Mesenchymal stem cell (in vitro differentiated cells and primary cell): ENCODE results near the gene SLC35B4.

Experiments
- DNase-seq: peaks from one replicate; pipeline ENCODE4 v3.0.0-alpha.2; 2013
- H2AFZ ChIP-seq: one replicate; pipeline ENCODE4 v1.6.1; 2013; ENCODE audit warnings: low read depth, mild to moderate bottlenecking, control low read depth, inconsistent platforms, low read length, moderate library complexity
- H2AK5ac ChIP-seq: 2 replicates; pipeline ENCODE4 v1.6.1; 2013; ENCODE audit warnings: low read length, moderate library complexity, mild to moderate bottlenecking, inconsistent platforms; ENCODE audit not compliant: severe bottlenecking
- H2BK120ac ChIP-seq: one replicate; pipeline ENCODE4 v1.6.1; 2013; ENCODE audit warnings: low read depth, mild to moderate bottlenecking, inconsistent platforms, low read length, moderate library complexity
- H2BK12ac ChIP-seq, 2 experiments: one replicate each; pipeline ENCODE4 v1.6.1; 2013; ENCODE audit warnings: inconsistent platforms in 2 of 2, low read length in 2 of 2, mild to moderate bottlenecking in 2 of 2, moderate library complexity in 2 of 2, control low read depth in 1 of 2
- H2BK15ac ChIP-seq: one replicate; pipeline ENCODE4 v1.6.1; 2013; ENCODE audit warnings: mild to moderate bottlenecking, low read depth, inconsistent platforms; ENCODE audit not compliant: poor library complexity, severe bottlenecking
- H2BK5ac ChIP-seq: 2 replicates; pipeline ENCODE4 v1.6.1; 2013; ENCODE audit warnings: low read depth, mild to moderate bottlenecking, low read length, control low read depth, inconsistent platforms; ENCODE audit not compliant: poor library complexity, severe bottlenecking
- H3K14ac ChIP-seq, 2 experiments: one replicate each; pipeline ENCODE4 v1.6.1; 2013; ENCODE audit warnings: inconsistent platforms in 2 of 2, low read length in 2 of 2, control low read depth in 1 of 2, mild to moderate bottlenecking in 1 of 2, moderate library complexity in 1 of 2
- H3K18ac ChIP-seq, 2 experiments: one replicate each; pipeline ENCODE4 v1.6.1; 2013; ENCODE audit warnings: inconsistent platforms in 2 of 2, low read length in 2 of 2, control low read depth in 1 of 2, low read depth in 1 of 2, mild to moderate bottlenecking in 1 of 2
- H3K23ac ChIP-seq, 2 experiments: one replicate each; pipeline ENCODE4 v1.6.1; 2013; ENCODE audit warnings: inconsistent platforms in 2 of 2, low read length in 2 of 2, mild to moderate bottlenecking in 2 of 2, moderate library complexity in 2 of 2, control low read depth in 1 of 2
- H3K27ac ChIP-seq: 2 replicates; pipeline ENCODE4 v1.5.1; 2013; ENCODE audit warnings: mild to moderate bottlenecking, moderate library complexity, low read length, control low read depth, inconsistent platforms; ENCODE audit not compliant: poor library complexity, severe bottlenecking
- H3K27me3 ChIP-seq, 2 experiments: 2 replicates each; pipeline versions ENCODE4 v1.6.1 to v1.7.0; 2013; ENCODE audit warnings: low read length in 2 of 2, mild to moderate bottlenecking in 2 of 2, moderate library complexity in 2 of 2, control low read depth in 1 of 2, inconsistent platforms in 1 of 2; ENCODE audit not compliant: control insufficient read depth in 1 of 2, insufficient read depth in 1 of 2
- H3K36me3 ChIP-seq, 2 experiments: 2 replicates each; pipeline versions ENCODE4 v1.6.1 to v1.7.0; 2013; ENCODE audit warnings: low read length in 2 of 2, control low read depth in 1 of 2, inconsistent platforms in 1 of 2, low read depth in 1 of 2, mild to moderate bottlenecking in 1 of 2; ENCODE audit not compliant: insufficient read depth in 2 of 2, control insufficient read depth in 1 of 2
- H3K4ac ChIP-seq, 2 experiments: one replicate each; pipeline ENCODE4 v1.6.1; 2013; ENCODE audit warnings: inconsistent platforms in 2 of 2, low read length in 2 of 2, mild to moderate bottlenecking in 2 of 2, moderate library complexity in 2 of 2, control low read depth in 1 of 2, low read depth in 1 of 2
- H3K4me1 ChIP-seq: 2 replicates; pipeline ENCODE4 v1.6.1; 2013; ENCODE audit warnings: low read depth, low read length, control low read depth; ENCODE audit not compliant: control insufficient read depth, insufficient read depth
- H3K4me2 ChIP-seq: 2 replicates; pipeline ENCODE4 v1.6.1; 2013; ENCODE audit warnings: low read length, mild to moderate bottlenecking, inconsistent platforms; ENCODE audit not compliant: poor library complexity, severe bottlenecking
- H3K4me3 ChIP-seq, 2 experiments: 2 replicates each; pipeline versions ENCODE4 v1.5.1 to v1.7.0; 2013; ENCODE audit warnings: low read length in 2 of 2, mild to moderate bottlenecking in 2 of 2, control low read depth in 1 of 2, low read depth in 1 of 2; ENCODE audit not compliant: insufficient read depth in 1 of 2
- H3K79me1 ChIP-seq: replicated peaks from 2 replicates; pipeline ENCODE4 v1.6.1; 2013; ENCODE audit warnings: mild to moderate bottlenecking, control low read depth, low read length, inconsistent platforms; ENCODE audit not compliant: poor library complexity, severe bottlenecking
- H3K9ac ChIP-seq: 2 replicates; pipeline ENCODE4 v1.7.0; 2013; ENCODE audit warnings: mild to moderate bottlenecking, low read length, moderate library complexity
- H3K9me3 ChIP-seq: 2 replicates; pipeline ENCODE4 v1.7.0; 2013; ENCODE audit warnings: mild to moderate bottlenecking, low read length; ENCODE audit not compliant: control insufficient read depth
- H4K8ac ChIP-seq: one replicate; pipeline ENCODE4 v1.6.1; 2013; ENCODE audit warnings: inconsistent platforms, mild to moderate bottlenecking, low read length, moderate library complexity
- H4K91ac ChIP-seq: one replicate; pipeline ENCODE4 v1.6.1; 2013; ENCODE audit warnings: mild to moderate bottlenecking, low read length, inconsistent platforms
- WGBS: methylation state at CpG from one replicate; pipeline ENCODE4 v1.1.7; 2013; ENCODE audit warnings: mixed read lengths; 5-methylcytosine and 5-hydroxymethylcytosine counted together

SLC35B4 gene

DNA sequence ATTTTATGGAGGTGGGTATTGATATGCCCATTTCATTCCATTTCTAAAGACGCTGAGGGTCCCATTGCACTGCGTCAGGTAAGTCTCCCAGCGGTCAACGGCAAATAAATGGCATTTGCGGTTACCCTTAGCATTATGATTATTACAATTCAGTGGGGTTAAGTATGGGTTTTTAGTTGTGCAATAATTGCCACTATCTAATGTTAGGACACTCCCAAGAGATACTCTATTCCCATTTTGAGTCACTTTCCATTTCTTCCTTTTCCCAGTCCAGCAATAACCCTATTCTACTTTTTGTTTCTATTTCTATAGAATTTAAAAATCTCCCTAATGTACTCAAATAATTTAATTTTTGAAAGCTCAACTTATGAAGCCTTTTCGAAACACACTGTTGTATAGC, 4.0 kb downstream of the SLC35B4 start:
- Histone ChIP-seq H3K36me3 (peaks cover 0 to 4% of the 10 kb centered on the region in 2 experiments), H3K14ac (no peak overlapping the region), H3K18ac (no peak overlapping the region), H3K27me3 (no peaks in the 10 kb centered on the region), H3K4me2 (no peak overlapping the region), H4K8ac (no peak overlapping the region), H3K9me3 (no peaks in the 10 kb centered on the region), H3K9ac (no peak overlapping the region), H3K27ac (no peak overlapping the region), H3K4me1 (peaks cover 1% of the 10 kb centered on the region), H3K4me3 (no peak overlapping the region), H2BK5ac (no peak overlapping the region), H2BK120ac (no peak overlapping the region), H2BK15ac (no peak overlapping the region), H3K23ac (no peak overlapping the region), H3K4ac (no peak overlapping the region), H3K79me1 (peaks cover 30% of the 10 kb centered on the region), H2BK12ac (no peak overlapping the region), H4K91ac (no peak overlapping the region), H2AK5ac (no peak overlapping the region), H2AFZ (no peak overlapping the region)
- DNase-seq, result no peak
- 93% methylated on average over 2 of the region's 6 CpGs for WGBS

GRCh38 chr7:134311807-134312206, 4.9 kb downstream of the SLC35B4 start:
- 98% methylated on average over 4 of the region's 4 CpGs for whole genome bisulfite sequencing
- Histone ChIP-seq H2BK12ac (no peak overlapping the region), H3K36me3 (peaks cover 0 to 4% of the 10 kb centered on the region in 2 experiments), H3K4me2 (no peak overlapping the region), H3K9me3 (no peaks in the 10 kb centered on the region), H3K27me3 (no peaks in the 10 kb centered on the region), H3K4ac (no peak overlapping the region), H3K23ac (no peak overlapping the region), H3K79me1 (peaks cover 32% of the 10 kb centered on the region), H3K18ac (no peak overlapping the region), H3K9ac (no peak overlapping the region), H4K8ac (no peak overlapping the region), H3K4me1 (peaks cover 1% of the 10 kb centered on the region), H2BK120ac (no peak overlapping the region), H3K4me3 (peak overlapping the region in 1 of 2 experiments; percentile 36), H4K91ac (no peak overlapping the region), H2AK5ac (no peak overlapping the region), H2AFZ (no peak overlapping the region), H2BK15ac (no peak overlapping the region), H2BK5ac (no peak overlapping the region), H3K14ac (no peak overlapping the region), H3K27ac (no peak overlapping the region)
- DNase-seq, result no peak

DNA sequence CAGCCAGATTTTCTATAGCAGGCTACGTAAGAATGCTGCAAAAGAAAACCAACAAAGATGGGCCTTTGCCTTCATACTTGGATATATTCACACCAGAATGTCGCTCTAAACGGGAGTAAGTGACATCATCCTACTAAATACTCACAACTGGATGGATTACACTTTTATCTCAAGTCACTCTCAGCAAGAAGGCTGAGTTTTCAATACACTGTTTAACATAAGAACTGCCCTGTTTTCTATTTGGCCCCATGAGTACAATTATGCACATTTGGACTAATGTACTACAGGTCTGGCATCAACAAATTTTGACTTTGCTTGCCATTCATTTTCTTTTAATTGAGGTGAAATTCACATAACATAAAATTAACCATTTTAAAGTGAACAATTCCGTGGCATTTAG, 8.2 kb downstream of the SLC35B4 start:
- H2AFZ ChIP-seq, result no peak overlapping the region
- H2BK120ac ChIP-seq, result no peak overlapping the region
- 97% methylated on average over 4 of the region's 4 CpGs for WGBS
- no peak overlapping the region for H2BK15ac ChIP-seq
- no peaks in the 10 kb centered on the region for H3K27me3 ChIP-seq
- H2BK12ac ChIP-seq, result no peak overlapping the region
- H3K4ac ChIP-seq, result no peak overlapping the region
- no peak overlapping the region for H3K27ac ChIP-seq
- H3K36me3 ChIP-seq, result peaks cover 5 to 25% of the 10 kb centered on the region in 2 experiments
- no peak overlapping the region for H2AK5ac ChIP-seq
- H3K9me3 ChIP-seq, result no peaks in the 10 kb centered on the region
- no peak overlapping the region for H2BK5ac ChIP-seq
- H4K8ac ChIP-seq, result no peak overlapping the region
- no peaks in the 10 kb centered on the region for H3K4me1 ChIP-seq
- peaks cover 18% of the 10 kb centered on the region for H3K79me1 ChIP-seq
- no peak overlapping the region for H3K14ac ChIP-seq
- H4K91ac ChIP-seq, result no peak overlapping the region
- H3K4me2 ChIP-seq, result no peak overlapping the region
- no peak overlapping the region for H3K9ac ChIP-seq
- H3K18ac ChIP-seq, result no peak overlapping the region
- H3K4me3 ChIP-seq, result no peak overlapping the region
- no peak for DNase-seq
- no peak overlapping the region for H3K23ac ChIP-seq

GRCh38 chr7:134307320-134307719, 9.4 kb downstream of the SLC35B4 start:
- no peak overlapping the region for H3K27ac ChIP-seq
- H3K9ac ChIP-seq, result no peak overlapping the region
- H2BK15ac ChIP-seq, result no peak overlapping the region
- H3K4me2 ChIP-seq, result no peak overlapping the region
- DNase-seq, result no peak
- no peaks in the 10 kb centered on the region for H3K27me3 ChIP-seq
- H2AK5ac ChIP-seq, result no peak overlapping the region
- H2AFZ ChIP-seq, result no peak overlapping the region
- H3K9me3 ChIP-seq, result no peaks in the 10 kb centered on the region
- no CpG with 5 or more reads among the region's 1 CpG for WGBS
- H3K4me3 ChIP-seq, result no peak overlapping the region
- H2BK12ac ChIP-seq, result no peak overlapping the region
- no peaks in the 10 kb centered on the region for H3K4me1 ChIP-seq
- H3K23ac ChIP-seq, result no peak overlapping the region
- H3K4ac ChIP-seq, result no peak overlapping the region
- H3K18ac ChIP-seq, result no peak overlapping the region
- H2BK120ac ChIP-seq, result no peak overlapping the region
- H4K91ac ChIP-seq, result no peak overlapping the region
- no peak overlapping the region for H2BK5ac ChIP-seq
- no peak overlapping the region for H3K14ac ChIP-seq
- peaks cover 16% of the 10 kb centered on the region for H3K79me1 ChIP-seq
- H4K8ac ChIP-seq, result no peak overlapping the region
- peaks cover 5 to 32% of the 10 kb centered on the region in 2 experiments for H3K36me3 ChIP-seq
